SKM-1 (cell line): ENCODE data around the gene LGMN.

Source experiments
- DNase-seq: peaks from one replicate; lab custom pipeline; 2025; ENCODE audit not compliant: unreplicated experiment; lab: John Stamatoyannopoulos, UW

The LGMN gene

DNA sequence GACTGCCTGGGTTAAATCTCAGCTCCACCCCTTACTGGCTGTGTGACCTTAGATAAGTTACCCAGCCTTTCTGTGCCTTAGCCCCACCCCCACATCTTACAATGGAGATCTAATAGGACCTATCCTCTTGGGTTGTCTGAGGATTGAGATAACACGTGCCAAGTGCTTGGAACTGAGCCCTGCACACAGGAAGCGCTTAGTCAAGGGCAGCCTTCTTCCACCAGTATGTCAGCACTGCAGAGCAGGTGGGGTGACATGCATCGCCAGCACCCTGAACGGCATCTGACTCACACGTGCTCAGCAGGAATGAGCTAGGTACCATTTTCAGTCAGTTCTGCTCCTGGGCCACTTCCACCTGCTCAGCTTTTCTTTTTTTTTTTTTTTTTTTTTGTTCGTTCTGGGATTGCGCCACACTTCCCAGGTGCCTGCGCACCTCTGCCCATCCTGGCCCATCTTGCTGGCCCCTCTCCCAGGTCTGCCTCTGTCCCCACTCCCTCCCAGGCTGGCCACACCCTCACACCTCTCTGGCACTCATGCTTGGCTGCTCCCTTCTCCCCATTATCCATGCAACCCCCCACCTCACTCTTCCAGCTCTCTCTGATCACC, 19.6 kb downstream of the LGMN start:
- no peak for DNase-seq

DNA sequence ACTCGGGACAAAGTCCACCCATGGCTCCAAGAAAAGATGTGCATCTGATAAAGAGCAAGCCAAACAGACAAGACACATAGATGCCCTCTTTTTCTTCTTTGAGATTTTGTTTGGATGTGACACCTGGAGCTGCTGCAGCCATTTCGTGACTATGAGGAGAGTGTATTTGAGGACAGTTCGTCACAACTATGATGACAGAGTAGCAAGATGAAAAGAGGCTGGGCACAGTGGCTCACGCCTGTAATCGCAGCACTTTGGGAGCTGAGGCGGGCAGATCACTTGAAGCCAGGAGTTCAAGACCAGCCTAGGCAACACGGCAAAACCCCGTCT, 21.5 kb downstream of the LGMN start:
- DNase-seq, result no peak

DNA sequence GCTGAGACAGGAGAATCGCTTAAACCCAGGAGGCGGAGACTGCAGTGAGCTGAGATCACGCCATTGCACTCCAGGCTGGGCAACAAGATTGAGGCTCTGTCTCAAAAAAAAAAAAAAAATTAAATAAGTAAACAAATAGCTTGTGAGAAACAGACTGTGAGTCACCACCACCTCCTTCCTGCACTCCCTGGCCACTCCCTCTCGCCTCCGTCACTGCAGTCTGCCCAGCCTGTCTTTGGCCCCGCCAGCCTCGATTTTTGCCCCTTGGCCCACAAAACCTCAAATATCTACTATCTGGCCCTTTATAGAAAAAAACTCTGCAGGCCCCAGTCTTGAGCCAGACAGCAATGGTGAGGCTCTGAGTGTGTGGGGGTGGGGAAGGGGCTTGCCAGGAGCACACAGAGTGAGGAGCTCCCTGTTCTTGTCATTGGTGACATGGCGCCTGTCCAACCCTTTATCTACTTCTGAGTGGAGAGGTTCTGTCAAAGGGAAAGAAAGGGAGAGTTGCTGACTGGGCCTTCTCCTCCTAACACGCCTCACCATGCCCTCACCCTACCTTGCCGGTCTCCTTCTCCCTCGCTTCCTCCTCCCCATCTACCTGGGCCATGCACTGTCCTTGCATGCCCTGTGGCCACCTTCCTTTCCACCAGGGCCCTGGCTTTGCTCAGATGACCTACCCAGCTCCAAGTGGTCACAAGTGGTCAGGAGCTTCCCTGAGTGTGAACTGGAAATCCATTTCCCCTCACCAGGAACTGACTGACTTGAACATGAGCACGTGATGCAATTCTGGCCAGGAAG, 22.1 kb downstream of the LGMN start:
- no peak for DNase-seq

DNA sequence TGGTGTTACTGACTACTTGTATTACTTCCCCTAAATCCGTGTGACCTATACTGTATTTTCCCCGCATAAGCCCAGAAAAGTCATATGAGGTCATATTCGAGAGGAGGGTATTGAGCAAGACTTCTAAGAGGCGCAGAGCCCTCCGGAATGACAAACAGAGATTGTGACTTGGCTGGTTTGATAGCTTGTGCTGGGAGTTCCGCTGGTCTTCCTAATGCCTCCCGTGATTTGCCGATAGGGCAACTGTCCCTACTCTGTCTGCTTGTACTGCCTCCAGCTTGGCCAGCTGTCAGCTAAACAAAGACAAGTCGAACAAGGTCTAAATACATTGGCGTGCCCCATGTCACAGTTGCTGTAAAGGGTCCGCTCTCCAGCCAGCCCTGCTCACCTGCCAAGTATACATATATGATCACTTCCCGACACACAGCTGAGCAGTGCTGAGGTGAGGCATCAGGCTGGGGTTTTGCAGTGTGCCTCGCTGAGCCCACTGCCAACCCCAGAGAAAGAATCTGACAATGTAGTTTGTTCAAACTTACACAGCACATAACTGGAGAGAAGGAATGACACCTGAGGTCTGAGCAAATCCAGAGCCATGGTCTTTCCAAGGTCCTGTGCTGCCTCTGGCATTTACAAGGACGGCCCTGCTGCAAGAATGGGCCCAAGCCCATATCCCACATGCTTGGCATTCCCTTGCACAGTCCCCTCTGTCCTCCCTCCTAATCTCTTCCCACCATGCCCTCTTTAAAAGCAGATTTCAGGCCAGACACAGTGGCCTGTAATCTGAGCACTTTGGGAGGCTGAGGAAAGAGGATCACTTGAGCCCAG, 23.7 kb downstream of the LGMN start:
- DNase-seq, result no peak

DNA sequence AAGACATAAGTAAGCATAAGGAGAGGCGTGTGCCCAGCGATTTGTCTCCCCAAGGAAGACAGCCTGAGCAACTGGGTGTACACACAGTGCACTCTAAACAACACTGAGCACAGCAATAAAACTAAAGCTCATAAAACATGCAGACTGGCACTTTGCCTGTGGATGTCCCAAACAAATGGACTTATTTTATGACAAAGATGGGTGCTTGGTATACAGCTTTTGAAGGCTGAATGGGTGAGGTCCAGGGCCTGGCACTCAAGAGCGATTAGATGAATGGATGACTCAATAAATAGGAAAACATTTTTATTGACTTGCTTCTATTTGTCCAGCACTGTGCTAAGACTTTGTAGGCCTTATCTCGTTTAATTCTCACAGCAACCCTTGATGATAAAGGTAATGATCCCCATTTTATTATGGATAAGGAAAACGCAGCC, 28.5 kb downstream of the LGMN start:
- DNase-seq, result no peak

DNA sequence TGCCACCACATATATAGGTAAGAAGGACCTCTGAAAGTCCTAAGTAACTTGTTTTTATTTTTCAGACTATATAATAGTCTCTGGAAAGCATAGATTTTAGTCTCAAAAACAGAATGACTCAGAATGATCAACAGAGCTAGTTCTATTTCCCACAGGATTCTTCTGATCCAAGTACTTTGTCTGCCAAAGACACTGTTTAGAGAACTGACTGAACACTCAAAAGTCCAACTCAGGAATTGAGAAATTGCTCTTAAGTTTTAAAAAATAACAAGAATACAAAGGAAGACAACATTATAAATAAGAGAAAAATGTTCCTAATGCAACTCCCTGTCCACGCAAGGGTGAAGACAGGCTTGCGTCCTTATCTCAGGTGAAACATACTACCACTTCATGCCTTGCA, 29.0 kb downstream of the LGMN start:
- DNase-seq, result no peak

DNA sequence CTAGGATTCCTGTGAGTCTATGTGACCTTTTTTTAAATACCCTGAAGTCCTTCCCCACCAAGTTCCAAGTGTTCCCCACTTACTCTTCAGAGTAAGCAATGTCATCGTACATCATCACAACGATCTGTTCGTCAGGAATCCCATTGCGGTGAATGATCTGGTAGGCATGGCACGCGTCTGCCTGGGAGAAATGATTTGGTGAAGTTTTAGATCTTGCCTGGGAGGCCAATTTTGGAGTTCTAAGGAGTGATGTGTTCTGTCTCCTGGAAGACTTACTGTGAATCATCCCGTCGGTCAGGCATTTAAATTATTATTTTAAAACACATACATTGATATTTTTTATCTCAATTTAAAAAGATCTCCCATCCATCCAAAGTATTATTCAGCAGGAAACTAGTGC, 29.8 kb downstream of the LGMN start:
- no peak for DNase-seq

DNA sequence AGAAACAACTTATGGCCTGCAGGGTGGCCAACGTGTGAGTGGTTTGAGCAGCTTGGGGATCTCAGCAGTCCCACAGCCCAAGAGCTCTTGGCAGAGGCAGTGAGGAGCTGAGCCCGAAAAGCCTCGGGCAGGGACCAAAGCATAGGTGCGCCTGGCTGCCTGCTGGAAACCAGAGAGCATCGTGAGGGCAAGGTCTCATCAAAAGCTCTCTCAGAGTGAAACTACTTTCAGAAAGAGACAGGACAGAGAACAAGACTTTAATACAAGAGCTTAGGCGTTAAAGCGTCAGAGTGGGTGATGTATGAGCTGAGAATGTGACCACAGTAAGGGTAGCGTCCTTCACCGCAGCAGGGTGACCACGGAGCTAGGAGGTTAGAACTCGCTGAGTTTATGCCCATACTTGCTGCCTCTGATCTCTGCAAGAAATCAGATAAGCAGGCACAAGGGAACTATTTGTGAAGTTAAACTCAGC, 30.8 kb downstream of the LGMN start:
- no peak for DNase-seq

DNA sequence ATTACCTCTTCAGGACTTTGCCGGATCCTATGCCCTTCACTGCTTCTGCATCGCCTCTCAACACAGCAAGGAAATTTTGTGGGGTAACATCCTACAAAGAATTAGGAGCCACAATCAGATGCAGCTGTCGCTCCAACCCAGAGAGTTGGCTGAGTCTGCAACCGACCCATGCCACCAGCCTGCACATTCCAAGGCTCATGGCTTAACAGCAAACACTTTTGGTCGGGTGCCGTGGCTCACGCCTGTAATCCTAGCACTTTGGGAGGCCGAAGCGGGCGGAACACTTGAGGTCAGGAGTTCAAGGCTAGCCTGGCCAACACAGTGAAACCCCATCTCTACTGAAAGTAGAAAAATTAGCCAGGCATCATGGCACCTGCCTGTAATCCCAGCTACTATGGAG, 32.3 kb downstream of the LGMN start:
- DNase-seq, result no peak

DNA sequence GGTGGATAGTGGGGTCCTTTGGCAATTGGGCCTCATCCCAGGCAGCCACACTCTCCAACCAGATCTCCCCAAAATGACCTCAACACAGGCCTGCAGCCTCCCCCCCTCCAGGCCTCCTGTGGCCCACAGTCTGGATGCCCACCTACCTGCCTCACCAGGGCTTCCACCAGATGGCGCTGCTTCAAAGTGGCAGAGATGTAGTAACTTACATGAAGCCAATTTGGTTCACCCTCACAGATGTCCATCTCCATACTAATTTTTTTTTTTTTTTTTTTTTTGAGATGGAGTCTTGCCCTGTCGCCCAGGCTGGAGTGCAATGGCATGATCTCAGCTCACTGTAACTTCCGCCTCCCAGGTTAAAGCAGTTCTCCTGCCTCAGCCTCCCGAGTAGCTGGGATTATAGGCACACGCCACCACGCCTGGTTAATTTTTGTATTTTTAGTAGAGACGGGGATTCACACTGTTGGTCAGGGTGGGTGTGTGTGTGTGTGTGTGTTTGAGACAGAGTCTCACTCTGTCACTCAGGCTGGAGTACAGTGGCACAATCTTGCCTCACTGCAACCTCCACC, 33.6 kb downstream of the LGMN start:
- DNase-seq, result peak; percentile 20

DNA sequence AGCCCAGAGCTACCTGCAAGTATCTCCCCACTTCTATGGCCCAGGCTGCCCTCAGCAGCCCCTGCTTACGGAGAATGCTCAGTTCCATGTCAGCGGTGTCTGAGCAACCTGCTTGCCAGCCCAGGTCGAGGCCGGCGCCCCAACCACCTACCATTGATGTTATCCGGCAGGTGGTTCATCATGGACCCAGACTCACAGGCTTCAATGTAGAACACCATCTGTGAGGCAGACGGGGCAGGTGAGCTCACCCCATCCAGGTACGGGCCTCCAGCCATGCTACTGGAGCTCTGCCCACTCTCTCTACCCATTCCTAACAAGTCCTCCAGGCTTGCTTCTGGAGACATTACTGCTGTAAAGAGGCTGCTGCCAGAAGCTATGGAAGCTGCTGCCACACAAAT, 35.8 kb downstream of the LGMN start:
- DNase-seq, result no peak

DNA sequence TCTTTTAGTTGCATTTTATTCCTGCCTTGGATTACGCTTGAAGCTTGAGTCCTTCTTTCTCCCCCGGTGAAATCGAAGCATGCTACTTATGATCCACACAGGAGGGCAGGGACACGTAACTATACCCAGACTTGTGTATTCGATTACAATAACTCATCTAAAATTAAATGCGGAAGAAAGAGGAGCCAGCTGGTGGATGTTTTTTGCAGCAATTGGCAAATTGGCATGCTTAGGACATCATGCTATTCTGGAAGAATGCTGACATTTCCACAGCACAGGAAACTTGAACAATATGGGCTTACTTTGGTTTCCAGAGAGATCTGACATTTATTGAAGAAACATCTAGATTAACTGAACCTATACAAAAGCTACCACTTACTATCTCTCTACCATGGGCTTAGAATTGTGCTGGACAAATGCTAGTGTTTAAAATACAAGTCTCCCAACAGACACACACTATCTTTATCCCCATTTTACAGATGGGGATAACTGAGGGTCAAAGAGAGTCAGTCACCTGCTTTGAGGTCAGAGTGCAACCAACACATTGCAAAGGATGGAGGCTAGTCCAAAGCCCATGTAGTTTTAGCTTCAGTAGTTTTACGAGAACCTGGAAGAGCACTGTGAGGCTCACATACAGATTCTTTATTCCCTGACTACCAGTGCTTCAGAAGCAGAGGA, 36.3 kb downstream of the LGMN start:
- DNase-seq, result no peak

DNA sequence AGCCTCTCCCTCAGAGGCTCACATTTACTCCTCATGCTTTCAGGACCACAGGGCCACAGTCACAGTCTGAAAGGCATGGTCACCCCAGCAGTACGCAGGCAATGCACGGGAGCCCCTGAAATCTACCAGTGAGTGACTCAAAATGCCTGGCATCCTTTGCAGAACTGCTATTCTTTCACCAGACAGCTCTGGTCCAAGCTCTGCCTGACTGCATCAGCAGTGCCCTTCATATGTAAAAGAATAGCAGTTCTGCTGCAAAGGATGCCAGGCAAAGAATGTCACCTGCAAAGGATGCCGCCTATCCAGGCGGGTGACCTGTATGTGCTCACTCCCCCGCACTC, 38.5 kb downstream of the LGMN start:
- no peak for DNase-seq

DNA sequence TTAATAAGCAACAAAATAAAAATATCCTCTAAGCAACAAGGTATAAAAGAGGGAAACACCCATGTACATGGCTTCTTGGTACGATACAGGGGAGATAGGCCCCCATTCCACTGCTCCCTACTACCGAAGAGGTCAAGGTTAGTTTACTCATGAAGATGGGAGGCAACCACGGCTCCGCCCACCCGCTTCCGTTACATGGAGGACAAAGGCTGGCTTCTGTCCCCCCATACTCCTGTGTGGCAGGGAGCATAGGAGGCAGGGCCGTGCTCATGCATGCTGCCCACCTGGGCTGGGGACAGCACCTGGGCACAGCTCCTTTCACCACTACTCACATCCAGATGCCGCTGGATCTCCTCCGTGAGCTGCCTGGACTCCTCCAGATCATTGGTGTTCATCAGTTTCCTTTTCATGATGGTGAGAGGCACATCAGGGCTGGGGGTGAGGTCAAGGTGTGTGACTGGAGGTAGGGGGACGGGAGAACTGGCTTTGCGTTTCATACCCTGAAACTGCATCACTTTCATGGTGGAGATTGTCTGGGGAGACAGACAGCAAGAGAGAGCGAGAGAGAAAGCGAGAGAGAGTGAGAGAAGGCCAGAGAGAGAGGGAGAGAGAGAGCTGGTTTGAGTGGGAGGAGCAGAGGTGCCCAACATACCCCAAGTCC, 39.0 kb downstream of the LGMN start:
- DNase-seq, result no peak

DNA sequence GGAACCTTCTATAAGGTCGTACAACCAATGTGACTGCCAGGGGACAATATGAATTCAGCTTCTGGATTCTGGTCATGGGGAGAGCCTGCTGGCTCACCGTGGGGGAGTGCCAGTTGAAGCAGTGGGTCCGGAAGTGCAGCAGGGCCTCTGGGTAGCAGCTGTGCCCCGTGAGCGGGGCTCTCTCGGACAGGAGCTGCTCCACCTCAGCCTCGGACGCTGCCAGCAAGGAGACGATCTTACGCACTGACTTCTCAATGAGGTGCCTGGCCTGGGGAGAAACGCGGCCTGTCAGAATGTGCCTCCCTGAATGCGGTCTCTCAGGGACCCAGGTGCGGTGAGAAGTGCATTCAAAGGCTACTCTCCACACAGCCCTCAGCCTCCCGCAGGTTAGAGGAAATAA, 42.0 kb downstream of the LGMN start:
- no peak for DNase-seq

DNA sequence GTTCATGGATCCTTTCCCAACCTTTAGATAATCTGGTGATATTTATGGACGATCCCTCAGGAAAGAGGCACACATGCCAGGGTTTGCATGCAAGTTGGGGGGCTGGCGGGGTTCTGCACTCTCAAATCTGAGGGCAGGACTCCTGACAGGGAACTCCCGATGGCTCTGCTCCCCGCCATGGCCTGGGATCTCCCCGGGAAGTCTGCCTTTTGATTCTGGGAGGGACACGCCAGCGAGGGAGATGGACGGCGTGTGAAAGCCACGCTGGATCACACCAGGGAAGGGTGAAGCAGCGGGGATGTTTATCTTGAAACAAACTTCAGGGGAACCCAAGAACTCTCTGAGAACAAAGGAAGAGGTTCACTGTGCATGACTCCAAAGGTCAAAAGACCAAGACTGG, 43.6 kb downstream of the LGMN start:
- no peak for DNase-seq

DNA sequence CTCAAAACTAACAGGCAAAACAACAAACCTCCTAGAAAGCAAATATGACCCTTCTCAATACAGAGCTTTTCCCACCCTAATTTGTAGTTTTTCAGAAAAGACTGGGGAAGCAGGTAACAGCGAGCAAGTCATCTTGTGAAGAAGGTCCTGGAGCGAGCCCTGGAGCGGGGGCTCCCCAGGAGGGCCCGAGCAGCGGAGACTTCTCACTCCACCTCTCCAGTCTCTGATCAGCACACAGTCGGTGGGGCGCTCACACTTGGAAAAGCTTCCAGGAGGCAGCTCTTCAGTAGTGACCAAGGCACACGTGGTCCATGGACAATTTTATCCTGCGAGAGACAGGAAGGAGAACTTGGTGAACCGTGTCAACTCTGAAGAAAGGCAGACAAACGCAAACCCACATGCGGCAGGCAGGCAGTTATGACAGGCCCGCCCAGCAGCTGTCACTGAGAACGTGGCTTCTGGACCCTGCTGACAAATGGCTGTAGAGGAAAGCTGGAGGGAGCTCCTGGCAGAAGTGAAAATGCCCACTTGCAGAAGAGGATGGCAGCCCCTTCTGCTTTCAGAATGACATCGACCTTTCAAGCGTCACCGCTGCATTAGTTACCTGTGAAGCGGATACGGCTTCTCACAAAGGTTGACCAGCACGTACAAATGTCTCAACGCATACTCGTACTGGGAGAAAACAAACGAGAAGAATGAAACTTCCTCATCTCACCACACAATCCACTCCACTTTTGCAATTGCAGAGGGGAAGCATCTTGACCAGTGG, 44.2 kb downstream of the LGMN start:
- peak; percentile 53 for DNase-seq

DNA sequence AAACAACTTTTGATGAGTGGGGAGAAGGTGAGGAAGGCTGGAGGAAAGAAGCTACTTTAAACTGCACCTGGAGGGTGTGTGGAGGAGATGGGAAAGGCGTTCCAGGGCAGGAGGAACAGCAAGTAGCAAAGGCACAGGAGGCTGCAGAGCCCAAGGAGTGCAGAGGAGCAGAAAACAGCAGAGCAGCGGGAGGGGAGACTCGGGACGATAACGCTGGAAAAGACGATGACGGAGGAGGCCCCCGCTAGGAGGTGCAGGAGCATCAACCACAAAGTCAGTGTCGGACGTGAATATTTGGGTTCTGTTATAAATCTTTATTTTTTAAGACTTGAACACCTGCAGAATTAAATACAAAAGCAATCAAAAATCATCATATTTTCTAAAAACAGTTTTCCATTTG, 44.9 kb downstream of the LGMN start:
- no peak for DNase-seq

DNA sequence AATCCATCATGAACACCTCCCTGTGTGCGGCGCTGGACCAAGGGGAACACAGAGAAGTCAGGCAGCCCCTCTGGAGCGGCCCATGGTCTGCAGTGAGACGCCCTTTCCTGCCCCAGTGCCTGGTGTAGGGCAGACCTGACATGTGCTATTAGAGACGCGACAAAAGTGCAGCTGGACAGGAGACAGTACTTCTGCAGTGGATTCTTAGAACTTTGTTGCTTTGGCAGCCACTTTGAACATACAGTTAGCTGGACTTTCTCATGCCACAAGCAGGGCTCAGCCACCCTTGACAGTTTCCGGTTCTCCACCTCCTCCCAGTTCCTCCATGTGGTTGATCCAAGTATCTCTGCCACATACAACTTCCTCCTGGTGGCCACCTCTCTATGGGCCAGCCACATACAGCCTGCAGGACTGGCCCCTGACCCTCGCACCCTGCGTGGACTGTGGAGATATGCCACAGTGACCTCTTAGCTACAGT, 45.9 kb downstream of the LGMN start:
- DNase-seq, result no peak

DNA sequence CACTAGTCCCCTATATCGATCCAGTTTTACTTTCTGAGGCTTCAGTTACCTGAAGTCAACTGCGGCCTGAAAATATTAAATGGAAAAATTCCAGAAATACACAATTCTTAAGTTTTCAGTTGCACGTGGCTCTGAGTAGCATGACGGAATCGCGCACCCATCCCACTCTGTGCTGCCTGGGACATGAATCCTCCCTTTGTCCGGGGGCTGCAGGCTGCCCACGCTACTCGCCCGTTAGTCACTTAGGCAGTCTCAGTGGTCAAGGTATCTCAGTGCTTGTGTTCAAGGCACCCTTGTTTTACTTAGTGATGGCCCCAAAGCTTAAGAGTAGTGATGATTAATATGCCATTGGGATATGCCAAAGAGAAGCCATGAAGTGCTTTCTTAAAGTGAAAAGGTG, 46.6 kb downstream of the LGMN start:
- DNase-seq, result no peak
